ENCODE data around the gene ARL5C.

Gene ARL5C

GRCh38 chr17:39156491-39156890, 9.5 kb downstream of the ARL5C start:
- no peak for TF ChIP-seq CTCF (IDR thresholded peaks at IDR 0.05; ENCODE audit: low read depth, low read length)

DNA sequence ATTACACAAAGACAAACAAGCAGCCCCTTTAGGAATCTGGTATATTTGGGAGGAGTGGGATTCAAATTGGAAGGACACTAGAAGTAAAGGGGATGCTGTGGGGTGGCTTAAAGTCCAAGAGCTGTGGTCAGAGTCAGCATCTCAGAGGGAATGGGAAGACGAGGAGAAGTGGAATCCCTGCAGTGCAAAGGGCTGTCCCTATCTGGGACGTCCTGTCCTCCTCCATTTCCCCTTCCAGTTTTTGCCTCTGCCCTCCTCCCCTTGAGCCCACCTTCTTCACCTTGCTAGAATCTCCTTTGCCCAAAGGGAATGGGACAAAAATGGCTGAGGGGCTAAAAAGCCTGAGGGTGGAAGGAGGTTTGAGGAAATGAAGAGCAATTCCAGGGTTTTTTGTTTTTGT, 10.3 kb downstream of the ARL5C start:
- H3K4me3 ChIP-seq (ENCODE audit: low read depth, low read length) = no peak overlapping the region
- H3K9me3 ChIP-seq = no peaks in the 10 kb centered on the region
- TF ChIP-seq CTCF (IDR thresholded peaks at IDR 0.05; ENCODE audit: low read depth, low read length) = no peak
- H3K27me3 ChIP-seq = peaks cover 11% of the 10 kb centered on the region
- 0 out of 2 replicates have a peak, but pooled peaks cover 3% of the 10 kb centered on the region for H3K4me1 ChIP-seq
- no peaks in the 10 kb centered on the region for H3K36me3 ChIP-seq
- DNase-seq = no peak

More at GRCh38 chr17:39156491-39156890, 9.5 kb downstream of the ARL5C start:
- Histone ChIP-seq H3K36me3 (no peaks in the 10 kb centered on the region), H3K27me3 (peaks cover 3% of the 10 kb centered on the region; the same call in 1 of the 2 replicates), H3K9me3 (no peaks in the 10 kb centered on the region), H3K4me3 (ENCODE audit: low read depth, low read length) (no peak overlapping the region), H3K4me1 (0 out of 2 replicates have a peak, but pooled peaks cover 3% of the 10 kb centered on the region)
- DNase-seq = no peak

DNA sequence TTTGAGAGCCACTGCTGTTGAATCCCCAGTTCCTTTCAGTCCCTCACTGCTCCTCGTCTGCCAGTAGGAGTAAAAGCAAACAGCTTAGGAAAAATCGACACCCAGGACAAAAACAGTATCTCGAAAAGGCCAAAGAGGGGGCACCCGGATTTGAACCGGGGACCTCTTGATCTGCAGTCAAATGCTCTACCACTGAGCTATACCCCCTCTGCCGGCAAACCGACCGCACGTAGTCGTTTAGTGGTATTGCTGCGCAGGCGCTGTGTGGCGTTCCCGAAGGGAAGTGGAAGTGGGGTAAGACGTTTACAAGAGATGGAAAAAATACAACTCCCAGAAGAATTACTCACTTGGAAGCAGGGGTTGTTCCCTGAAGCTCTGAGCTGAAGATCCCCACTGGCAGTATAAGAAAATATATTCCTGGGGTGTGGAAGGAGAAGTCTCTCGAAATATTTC, 12.3 kb downstream of the ARL5C start:
- TF ChIP-seq CTCF (IDR thresholded peaks at IDR 0.05; ENCODE audit: low read depth, low read length) = peak; percentile 32; the same call in 1 of the 2 replicates
- Histone ChIP-seq H3K27me3 (peaks cover 19% of the 10 kb centered on the region), H3K36me3 (no peaks in the 10 kb centered on the region), H3K4me3 (ENCODE audit: low read depth, low read length) (peak overlapping the region; percentile 99), H3K4me1 (0 out of 2 replicates have a peak, but pooled peaks cover 3% of the 10 kb centered on the region), H3K9me3 (no peaks in the 10 kb centered on the region)
- DNase-seq = peak; percentile 85

- H3K4me1 ChIP-seq = 0 out of 2 replicates have a peak, but pooled peaks cover 3% of the 10 kb centered on the region
- no peak for TF ChIP-seq CTCF (IDR thresholded peaks at IDR 0.05; ENCODE audit: low read depth, low read length)
- peak overlapping the region; percentile 99 for H3K4me3 ChIP-seq (ENCODE audit: low read depth, low read length)
- no peaks in the 10 kb centered on the region for H3K9me3 ChIP-seq
- H3K36me3 ChIP-seq = no peaks in the 10 kb centered on the region
- H3K27me3 ChIP-seq = peaks cover 19% of the 10 kb centered on the region
- DNase-seq = no peak
Observed at GRCh38 chr17:39151943-39152818, 13.8 kb downstream of the ARL5C start.

DNA sequence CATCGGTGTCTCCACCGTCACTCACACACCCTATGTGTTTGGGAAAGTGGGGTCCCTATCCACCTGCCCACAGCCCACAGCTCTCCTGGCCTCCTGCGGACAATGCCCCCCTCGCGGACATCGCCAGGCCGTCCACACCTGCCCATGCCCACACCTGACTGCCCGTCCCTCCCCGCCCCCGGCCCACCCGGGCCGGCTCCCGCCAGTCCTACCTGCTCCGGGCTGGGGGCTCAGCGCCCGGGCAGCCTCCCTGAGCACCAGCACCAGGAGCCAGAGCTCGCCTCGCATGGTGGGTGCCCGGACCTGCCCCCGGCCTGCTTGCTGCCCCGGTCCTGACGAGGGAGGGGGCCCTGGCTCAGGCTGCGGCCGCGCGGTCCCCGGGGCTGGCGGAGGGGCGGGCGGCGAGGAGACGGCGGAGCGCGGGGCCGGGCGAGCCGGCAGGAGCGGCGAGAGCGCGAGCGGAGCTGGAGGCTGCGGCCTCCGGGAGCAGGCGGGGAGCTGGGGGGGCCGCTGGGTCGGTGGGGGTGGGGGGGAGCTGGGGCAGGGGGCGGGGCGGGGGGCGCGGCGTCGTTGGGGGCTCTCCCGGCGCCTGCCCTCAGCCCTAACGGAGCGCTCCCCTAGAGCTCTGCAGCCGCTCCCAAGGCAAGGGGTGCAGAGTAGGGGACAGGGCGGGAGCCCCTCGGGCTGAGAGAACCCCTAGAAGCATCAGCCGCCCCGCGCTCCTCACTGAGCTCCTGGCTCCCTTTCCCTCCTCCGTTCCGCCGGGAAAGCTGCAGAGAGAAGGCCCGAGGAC, 14.6 kb downstream of the ARL5C start, which contains the start of gene PLXDC1:
Gene PLXDC1, minus strand, starts transcription at position 488 of the 793 bp plus-strand sequence. Its CDS starts 200 bp downstream, at position 288.
- Histone ChIP-seq H3K4me1 (0 out of 2 replicates have a peak, but pooled peaks cover 3% of the 10 kb centered on the region), H3K36me3 (no peaks in the 10 kb centered on the region), H3K4me3 (ENCODE audit: low read depth, low read length) (peak within 1 kb of the TSS; percentile 99), H3K27me3 (peaks cover 19% of the 10 kb centered on the region), H3K9me3 (no peaks in the 10 kb centered on the region)
- TF ChIP-seq CTCF (IDR thresholded peaks at IDR 0.05; ENCODE audit: low read depth, low read length) = no peak
- no peak for DNase-seq

Data from BE2C (cell line).